GM12865 (cell line): ENCODE measurements around the gene CDH4.

Source experiments
- DNase-seq: peaks from one replicate; pipeline ENCODE4 v3.0.0; 2010; ENCODE audit warnings: low read depth
- H3K4me3 ChIP-seq: 2 replicates; pipeline ENCODE4 v1.5.1; 2011; ENCODE audit warnings: mild to moderate bottlenecking, low read depth, low read length, control low read depth
- TF ChIP-seq, protein P1 (sequence below): IDR thresholded peaks from 2 replicates; pipeline ENCODE4 v1.5.1; 2011; ENCODE audit warnings: low read length, control low read depth, low read depth, inconsistent platforms; ENCODE audit not compliant: insufficient read depth; ENCODE audit errors: missing control alignments

The CDH4 gene

DNA sequence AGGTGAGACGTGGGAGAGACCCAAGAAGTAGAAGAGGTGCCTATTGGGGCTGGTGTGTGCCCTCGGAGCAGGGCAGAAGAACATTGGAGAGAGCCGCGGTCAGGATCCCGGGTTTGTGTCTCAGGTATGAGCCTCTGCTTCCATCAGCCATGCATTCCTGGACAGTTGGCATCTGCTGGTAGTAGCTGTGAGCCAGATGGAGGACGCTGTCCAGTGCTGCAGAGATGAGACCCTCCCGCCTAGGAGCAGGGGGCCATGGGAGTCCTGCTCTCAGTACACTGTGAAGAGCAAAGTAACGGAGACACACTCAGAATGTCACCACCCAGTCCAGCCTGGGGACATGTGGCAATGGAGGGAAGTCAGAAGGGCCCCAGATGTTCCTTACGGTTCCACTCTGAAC is 108.2 kb downstream of the CDH4 start:
- no peak for DNase-seq
- TF ChIP-seq, protein P1, sequence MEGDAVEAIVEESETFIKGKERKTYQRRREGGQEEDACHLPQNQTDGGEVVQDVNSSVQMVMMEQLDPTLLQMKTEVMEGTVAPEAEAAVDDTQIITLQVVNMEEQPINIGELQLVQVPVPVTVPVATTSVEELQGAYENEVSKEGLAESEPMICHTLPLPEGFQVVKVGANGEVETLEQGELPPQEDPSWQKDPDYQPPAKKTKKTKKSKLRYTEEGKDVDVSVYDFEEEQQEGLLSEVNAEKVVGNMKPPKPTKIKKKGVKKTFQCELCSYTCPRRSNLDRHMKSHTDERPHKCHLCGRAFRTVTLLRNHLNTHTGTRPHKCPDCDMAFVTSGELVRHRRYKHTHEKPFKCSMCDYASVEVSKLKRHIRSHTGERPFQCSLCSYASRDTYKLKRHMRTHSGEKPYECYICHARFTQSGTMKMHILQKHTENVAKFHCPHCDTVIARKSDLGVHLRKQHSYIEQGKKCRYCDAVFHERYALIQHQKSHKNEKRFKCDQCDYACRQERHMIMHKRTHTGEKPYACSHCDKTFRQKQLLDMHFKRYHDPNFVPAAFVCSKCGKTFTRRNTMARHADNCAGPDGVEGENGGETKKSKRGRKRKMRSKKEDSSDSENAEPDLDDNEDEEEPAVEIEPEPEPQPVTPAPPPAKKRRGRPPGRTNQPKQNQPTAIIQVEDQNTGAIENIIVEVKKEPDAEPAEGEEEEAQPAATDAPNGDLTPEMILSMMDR, result no peak
- no peak overlapping the region for H3K4me3 ChIP-seq

DNA sequence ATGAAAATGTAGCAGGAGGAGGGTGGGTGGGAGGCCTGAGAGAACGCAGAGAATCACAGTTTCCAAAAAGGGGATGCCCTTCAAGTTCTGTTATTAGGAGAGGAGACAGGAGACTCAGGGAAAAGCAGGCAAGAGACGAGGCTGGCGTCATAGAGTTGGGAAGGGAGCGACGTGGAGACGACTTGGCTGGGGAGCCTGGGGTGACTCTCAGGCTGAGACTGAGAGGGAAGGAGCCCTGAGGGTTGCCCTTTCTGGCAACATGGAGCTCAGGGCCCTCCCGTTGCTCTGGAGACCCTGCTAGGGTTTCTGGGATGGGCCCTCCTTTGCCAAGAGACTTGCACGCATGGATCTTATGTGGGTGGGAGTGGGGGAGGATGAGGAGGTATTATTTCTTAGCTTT is 108.9 kb downstream of the CDH4 start:
- TF ChIP-seq, protein P1, result no peak
- DNase-seq, result no peak

DNA sequence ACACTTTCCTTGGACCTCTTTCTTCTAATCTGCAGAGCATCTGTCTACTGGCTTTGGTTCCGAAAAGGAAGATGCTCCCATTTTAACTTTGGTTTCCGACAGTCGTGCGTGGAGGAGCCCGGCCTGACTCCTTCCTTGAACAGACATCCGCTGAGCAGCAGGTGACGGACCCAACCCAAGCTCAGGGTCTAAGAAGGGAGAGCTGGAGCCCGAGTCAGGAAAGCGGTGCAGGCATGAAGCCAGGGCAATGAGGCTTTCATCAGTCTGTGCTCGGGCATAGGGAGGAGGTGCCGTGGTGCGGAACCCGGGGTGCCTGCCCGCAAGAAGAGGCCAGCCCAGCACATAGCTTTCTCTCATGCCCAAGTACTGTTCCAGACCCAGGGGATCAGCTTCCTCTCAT is 109.4 kb downstream of the CDH4 start:
- TF ChIP-seq, protein P1, result no peak
- no peak for DNase-seq
- no peak overlapping the region for H3K4me3 ChIP-seq

More for the DNA sequence above, 108.9 kb downstream of the CDH4 start:
- no peak overlapping the region for H3K4me3 ChIP-seq

DNA sequence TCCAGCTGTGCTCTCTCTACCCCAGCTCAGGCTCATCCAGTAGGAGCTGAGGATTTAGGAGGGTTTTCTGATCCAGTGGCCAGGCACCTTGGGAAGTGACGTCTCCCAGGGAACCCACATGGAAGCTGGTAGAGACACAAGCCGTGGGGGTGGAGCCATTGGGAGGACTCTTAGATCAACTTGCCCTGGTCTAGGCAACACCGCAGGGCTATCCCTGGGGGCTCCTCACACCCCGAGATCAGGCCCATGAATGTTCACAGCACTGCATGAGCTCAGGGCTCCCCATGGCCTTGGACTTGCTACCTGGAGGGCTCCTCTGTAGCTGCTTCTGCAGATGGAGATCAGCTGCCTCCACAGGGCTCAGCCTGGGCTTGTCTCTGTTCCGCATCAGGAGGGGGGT is 112.1 kb downstream of the CDH4 start:
- TF ChIP-seq, protein P1, result no peak
- no peak overlapping the region for H3K4me3 ChIP-seq
- no peak for DNase-seq

DNA sequence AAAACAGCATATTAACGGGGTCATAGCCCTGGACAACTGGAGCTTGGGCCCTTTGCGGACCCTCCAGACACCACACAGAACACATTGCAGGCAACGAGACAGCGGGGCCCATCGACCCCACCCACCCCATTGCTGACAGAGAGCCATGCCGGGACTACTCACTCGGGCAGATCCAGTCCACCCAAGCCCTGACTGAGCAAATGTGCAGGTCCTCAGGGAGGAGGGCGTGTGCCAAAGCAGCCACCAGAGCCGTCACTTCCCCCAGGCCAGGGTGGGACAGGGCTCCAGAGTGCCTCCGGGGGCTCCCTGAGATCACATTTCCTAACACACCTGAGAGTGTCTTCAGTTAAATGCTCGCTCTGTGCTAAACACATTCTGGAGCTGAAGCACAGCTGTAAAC is 114.9 kb downstream of the CDH4 start:
- no peak for DNase-seq
- no peak overlapping the region for H3K4me3 ChIP-seq
- TF ChIP-seq, protein P1, result no peak

DNA sequence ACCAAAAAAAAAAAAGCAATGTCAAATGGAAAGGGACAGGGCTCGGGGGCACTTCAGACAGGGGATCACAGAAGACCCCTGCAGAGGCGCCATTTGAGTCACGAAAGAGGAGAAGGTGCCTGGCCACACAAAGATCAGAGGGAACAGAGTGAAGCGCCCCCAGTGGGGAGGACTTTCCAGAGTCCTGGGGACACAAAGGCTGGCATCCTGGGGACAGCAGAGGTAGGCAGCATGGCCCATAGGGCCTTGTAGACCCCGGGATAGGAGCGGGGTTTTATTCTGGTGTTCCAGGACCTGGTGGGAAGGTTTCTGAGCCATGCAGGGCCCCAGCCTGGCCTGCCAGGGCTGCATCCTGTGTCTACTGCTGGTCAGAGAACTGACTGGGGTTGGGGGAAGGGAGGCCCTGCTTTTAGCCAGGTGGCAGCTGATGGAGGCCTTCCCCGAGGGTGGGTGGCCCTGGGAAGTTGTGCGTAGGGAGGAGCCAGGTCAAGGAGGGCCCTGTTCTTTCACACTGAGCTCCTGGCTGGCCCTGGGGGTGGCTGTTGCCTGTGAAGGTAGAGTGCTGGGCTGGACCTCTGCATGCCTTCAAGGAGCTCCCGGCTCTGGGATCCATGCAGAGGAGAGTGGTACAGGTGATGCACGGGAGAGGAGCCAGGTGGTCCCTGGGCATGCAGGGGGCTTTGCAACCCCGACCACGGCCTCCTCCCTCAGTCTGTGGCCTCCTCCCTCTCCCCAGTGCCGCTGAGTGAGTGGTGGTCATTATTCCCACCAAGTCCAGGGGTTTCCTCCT is 117.9 kb downstream of the CDH4 start:
- DNase-seq, result no peak
- H3K4me3 ChIP-seq, result no peak overlapping the region
- TF ChIP-seq, protein P1, result no peak

DNA sequence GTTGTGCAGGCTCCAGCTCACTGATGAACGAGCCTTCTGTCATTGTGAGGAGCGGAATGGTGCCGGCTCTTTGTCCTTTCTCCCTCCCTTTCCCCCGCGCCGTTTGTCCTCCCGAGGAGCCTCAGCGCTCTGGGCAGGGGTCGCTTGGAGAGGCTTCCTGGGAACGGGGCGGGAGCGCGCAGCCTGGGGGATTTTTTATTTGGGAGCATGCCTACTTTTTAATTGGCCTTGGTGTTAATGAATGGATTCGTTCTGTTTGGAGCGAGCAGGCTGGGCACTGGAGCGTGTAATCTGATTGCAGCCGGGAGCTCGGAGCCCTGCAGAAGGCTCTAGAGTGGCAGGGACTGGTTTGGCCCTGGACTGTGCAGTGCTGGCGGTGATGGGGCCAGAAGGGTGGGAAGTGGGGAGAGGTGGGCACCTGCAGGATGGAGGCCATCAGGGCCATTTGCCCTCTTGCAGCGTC is 118.8 kb downstream of the CDH4 start:
- DNase-seq, result no peak
- TF ChIP-seq, protein P1, result no peak
- H3K4me3 ChIP-seq, result no peak overlapping the region
